ENCODE results near the gene ABCF2.

ABCF2 gene

GRCh38 chr7:151193203-151193978 lies 33.6 kb downstream of the ABCF2 start:
- peaks cover 5% of the 10 kb centered on the region for H3K4me1 Mint-ChIP-seq
- no peak for TF ChIP-seq CTCF (IDR thresholded peaks at IDR 0.05)
- DNase-seq, result no peak
- no peaks in the 10 kb centered on the region for H3K9me3 Mint-ChIP-seq
- no peaks in the 10 kb centered on the region for H3K36me3 Mint-ChIP-seq (ENCODE audit: low read depth)
- H3K4me3 Mint-ChIP-seq, result no peak overlapping the region
- H3K27ac Mint-ChIP-seq, result no peak overlapping the region
- H3K27me3 Mint-ChIP-seq (ENCODE audit: low read depth, poor library complexity), result peaks cover 35% of the 10 kb centered on the region

GRCh38 chr7:151192002-151192539 lies 34.9 kb downstream of the ABCF2 start:
- Mint-ChIP-seq H3K36me3 (ENCODE audit: low read depth) (no peaks in the 10 kb centered on the region), H3K9me3 (no peaks in the 10 kb centered on the region), H3K4me1 (peaks cover 12% of the 10 kb centered on the region), H3K27me3 (ENCODE audit: low read depth, poor library complexity) (peaks cover 39% of the 10 kb centered on the region), H3K4me3 (no peak overlapping the region), H3K27ac (no peak overlapping the region)
- no peak for TF ChIP-seq CTCF (IDR thresholded peaks at IDR 0.05)
- no peak for DNase-seq

- DNase-seq, result no peak
Observed at GRCh38 chr7:151191544-151191943, 35.5 kb downstream of the ABCF2 start.

GRCh38 chr7:151189038-151189437 lies 38.0 kb downstream of the ABCF2 start:
- H3K9me3 Mint-ChIP-seq, result no peaks in the 10 kb centered on the region
- no peak for TF ChIP-seq CTCF (IDR thresholded peaks at IDR 0.05)
- DNase-seq, result no peak
- H3K36me3 Mint-ChIP-seq (ENCODE audit: low read depth), result no peaks in the 10 kb centered on the region
- H3K4me1 Mint-ChIP-seq, result peaks cover 19% of the 10 kb centered on the region
- H3K27me3 Mint-ChIP-seq (ENCODE audit: low read depth, poor library complexity), result peaks cover 43% of the 10 kb centered on the region
- no peak overlapping the region for H3K27ac Mint-ChIP-seq
- no peak overlapping the region for H3K4me3 Mint-ChIP-seq

More at GRCh38 chr7:151191544-151191943, 35.5 kb downstream of the ABCF2 start:
- no peaks in the 10 kb centered on the region for H3K36me3 Mint-ChIP-seq (ENCODE audit: low read depth)
- no peak overlapping the region for H3K27ac Mint-ChIP-seq
- no peaks in the 10 kb centered on the region for H3K9me3 Mint-ChIP-seq
- peaks cover 17% of the 10 kb centered on the region for H3K4me1 Mint-ChIP-seq
- H3K4me3 Mint-ChIP-seq, result no peak overlapping the region
- H3K27me3 Mint-ChIP-seq (ENCODE audit: low read depth, poor library complexity), result peaks cover 39% of the 10 kb centered on the region
- TF ChIP-seq CTCF (IDR thresholded peaks at IDR 0.05), result no peak

- no peaks in the 10 kb centered on the region for H3K36me3 Mint-ChIP-seq (ENCODE audit: low read depth)
- H3K4me1 Mint-ChIP-seq, result peaks cover 19% of the 10 kb centered on the region
- H3K4me3 Mint-ChIP-seq, result no peak overlapping the region
- no peak overlapping the region for H3K27ac Mint-ChIP-seq
- peaks cover 46% of the 10 kb centered on the region for H3K27me3 Mint-ChIP-seq (ENCODE audit: low read depth, poor library complexity)
- TF ChIP-seq CTCF (IDR thresholded peaks at IDR 0.05), result no peak
- H3K9me3 Mint-ChIP-seq, result no peaks in the 10 kb centered on the region
- no peak for DNase-seq
Observed at GRCh38 chr7:151188252-151188542, 38.8 kb downstream of the ABCF2 start.

Data from nephron progenitor cell (in vitro differentiated cells).